Measurements from ENCODE around the gene RAB37.

- TF ChIP-seq CTCF (IDR thresholded peaks at IDR 0.05; ENCODE audit: insufficient read depth, low read length) (no peak), POLR2AphosphoS5 (IDR thresholded peaks at IDR 0.05; ENCODE audit: low read depth) (no peak)
Observed at GRCh38 chr17:74730491-74731346, 6.3 kb upstream of the RAB37 start.

All from HL-60 (cell line).